Activated CD8-positive, alpha-beta memory T cell treated with anti-CD3 and anti-CD28 coated beads for 36 hours (primary cell): ENCODE data around the gene DMD. TPM values are rescaled to one million over a fixed set of nuclear protein-coding genes. Genes with fewer than 3 reads are reported as not detected.

Experiments
- CTCF ChIA-PET: fragments of 350-600 bp; sonication (Branson Sonifier 250); formaldehyde crosslinking; loops from one replicate; lab custom pipeline; 2021; ENCODE audit warnings: antibody characterized with exemption; lab: Charles Lee
- POLR2A ChIA-PET: fragments of 350-600 bp; sonication (Branson Sonifier 250); formaldehyde crosslinking; loops from one replicate; lab custom pipeline; 2021; ENCODE audit warnings: antibody characterized with exemption; lab: Charles Lee
- total RNA-seq, 2 experiments: library from RNA; stranded (reverse); gene quantifications; one replicate each; pipeline ENCODE4 v1.2.3, GENCODE V29; 2021

Gene DMD
- total RNA-seq, 2 experiments from 2014 or later, result 0.06 TPM; not detected in 1

DNA sequence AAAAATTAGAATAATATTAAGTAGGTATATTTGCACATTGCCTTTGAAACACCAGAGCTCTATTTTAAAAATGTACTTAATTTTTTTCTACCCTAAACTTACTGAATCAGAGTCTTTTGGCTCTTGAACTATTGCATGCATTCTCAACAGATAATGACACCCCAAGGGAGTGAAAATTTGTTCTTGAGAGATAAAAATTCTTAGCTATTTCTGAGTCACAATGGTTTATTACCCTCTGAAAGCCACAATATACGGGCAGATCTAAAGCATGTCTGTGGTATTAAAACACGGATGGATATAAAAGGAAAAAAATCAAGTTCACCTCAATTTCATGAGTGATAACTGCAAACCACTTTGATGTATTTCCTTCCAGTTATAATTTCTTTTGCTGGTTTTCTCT lies 1503.2 kb downstream of the DMD start:
- CTCF ChIA-PET, result no interaction called here

DNA sequence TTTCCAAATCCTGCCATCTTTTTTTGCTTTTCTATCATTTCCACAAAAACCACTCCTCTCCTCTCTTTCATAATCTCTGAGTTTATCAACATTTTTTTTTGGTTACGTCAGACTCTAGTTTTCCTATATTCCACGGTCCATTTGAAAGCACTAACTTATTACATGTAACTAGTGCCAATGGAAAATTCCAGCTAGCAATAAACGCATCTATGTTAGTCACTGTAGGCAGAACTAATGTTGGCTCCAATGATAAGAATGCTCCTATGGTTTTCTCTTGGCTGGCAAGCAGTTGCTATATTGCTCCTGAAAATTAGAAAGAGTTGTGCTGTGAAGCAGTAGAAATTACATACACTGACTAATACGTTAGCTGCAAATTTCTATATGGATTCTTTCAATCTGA lies 1504.9 kb downstream of the DMD start:
- CTCF ChIA-PET, result no interaction called here
- POLR2A ChIA-PET, result interaction anchor here (0.6 kb wide), 1 partner anchor 377 kb away, joined by 3 read pairs; no protein-coding TSS in a partner anchor

More for the DNA sequence above, 1503.2 kb downstream of the DMD start:
- POLR2A ChIA-PET, result no interaction called here

DNA sequence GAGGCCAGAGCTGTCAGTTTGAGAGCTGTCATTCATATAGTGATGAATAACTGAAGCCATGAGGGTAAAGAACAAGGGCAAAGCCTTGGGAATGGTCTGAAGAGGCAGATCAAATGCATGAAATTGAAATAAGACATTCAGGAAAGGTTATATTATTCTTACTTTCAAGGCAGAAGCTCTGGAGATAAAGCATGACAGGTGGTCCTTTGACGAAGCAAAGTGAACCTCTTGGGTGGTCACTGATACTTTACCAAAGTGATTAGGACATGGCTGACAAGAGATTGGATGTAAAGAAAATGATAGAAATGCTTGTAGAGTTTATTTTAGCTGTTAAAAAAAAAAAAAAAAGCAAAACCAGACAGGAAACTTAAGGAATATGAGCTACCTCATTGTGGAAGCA lies 1505.5 kb downstream of the DMD start:
- POLR2A ChIA-PET, result interaction anchor here (0.6 kb wide), 1 partner anchor 376 kb away, joined by 3 read pairs; no protein-coding TSS in a partner anchor
- CTCF ChIA-PET, result no interaction called here

DNA sequence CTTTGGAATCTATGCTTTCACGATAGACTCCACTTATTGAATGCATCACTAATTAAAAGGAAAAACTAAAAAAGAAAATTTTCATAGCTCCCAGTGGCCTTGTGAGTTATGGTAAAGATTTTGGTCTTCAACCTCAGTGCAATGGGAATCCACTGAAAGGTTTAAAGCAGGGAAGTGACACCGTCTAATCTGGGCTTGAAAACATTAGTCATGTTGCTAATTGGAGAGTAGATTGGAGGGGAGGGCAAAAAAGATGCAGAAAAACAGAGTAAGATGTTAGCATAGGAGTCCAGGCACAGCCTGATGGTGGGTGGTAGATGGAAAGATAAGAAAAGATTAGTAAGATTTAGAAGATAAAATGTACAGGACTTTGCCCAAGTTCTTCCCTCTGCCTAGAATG lies 1506.4 kb downstream of the DMD start:
- CTCF ChIA-PET, result no interaction called here
- POLR2A ChIA-PET, result no interaction called here

DNA sequence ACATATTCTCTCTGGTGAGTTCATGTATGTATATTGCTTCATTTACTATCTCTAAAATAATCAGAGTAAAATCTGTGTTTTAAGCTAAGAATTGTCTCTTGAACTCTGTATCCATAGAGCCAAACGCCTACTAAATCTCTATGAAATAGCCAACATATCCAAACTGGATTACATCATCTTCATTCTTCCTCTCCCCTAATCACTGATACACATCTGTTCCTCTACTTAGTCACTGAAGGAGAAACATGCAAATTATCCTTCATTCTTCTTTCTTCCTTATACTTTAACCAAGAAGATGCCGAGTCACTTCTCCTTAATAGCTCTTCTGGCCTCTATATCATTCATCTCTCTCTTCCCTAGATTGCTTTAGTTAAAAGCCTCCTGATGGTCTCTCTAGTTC lies 1509.1 kb downstream of the DMD start:
- CTCF ChIA-PET, result no interaction called here
- POLR2A ChIA-PET, result no interaction called here

DNA sequence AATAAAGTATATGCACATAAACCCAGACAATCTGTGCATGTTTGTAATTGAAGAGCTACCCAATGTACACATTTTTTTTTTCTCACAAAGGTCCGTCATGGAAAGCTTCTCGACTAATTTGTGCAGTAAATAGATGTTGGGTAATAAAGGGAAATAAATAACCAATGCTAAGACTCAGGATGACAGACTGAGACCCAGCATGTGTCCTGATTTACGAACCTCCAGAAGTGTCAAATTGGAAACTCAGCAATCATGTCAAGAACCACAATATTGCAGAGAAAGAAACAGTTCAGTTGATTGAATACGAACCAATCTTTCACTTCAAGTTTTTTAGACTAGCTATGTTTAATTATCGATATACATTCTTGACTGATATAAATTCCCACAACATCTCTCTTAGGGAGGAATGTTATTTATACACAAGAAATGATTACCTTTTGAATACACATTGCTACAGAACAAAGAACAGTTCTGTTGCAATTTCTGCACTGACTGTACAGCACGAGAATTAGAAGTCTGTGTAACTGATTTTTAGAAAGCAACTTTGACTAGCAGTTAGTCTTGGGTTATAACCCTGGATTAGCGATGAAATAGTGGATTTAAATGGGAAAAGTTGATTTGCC lies 1513.9 kb downstream of the DMD start:
- ChIA-PET POLR2A (no interaction called here), CTCF (no interaction called here)

DNA sequence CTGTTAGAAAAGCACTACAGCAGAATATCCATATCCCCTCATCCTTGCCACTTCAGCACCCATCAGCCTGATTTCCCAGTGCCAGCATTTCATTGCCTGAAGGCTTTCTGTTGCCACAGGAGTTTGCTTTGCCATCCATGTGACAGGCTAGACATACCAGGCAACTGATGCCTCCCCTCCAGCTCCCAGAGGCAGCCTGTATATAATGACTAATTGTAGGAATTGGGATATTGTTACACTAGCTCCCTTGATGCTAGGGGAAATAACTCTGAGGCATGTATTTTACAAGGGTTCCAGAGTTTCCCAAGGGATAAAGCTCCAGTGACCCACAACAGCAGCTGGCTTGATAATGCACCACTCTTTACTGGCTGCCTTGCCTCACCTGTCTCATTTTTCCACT lies 1531.5 kb downstream of the DMD start:
- POLR2A ChIA-PET, result no interaction called here
- CTCF ChIA-PET, result no interaction called here

DNA sequence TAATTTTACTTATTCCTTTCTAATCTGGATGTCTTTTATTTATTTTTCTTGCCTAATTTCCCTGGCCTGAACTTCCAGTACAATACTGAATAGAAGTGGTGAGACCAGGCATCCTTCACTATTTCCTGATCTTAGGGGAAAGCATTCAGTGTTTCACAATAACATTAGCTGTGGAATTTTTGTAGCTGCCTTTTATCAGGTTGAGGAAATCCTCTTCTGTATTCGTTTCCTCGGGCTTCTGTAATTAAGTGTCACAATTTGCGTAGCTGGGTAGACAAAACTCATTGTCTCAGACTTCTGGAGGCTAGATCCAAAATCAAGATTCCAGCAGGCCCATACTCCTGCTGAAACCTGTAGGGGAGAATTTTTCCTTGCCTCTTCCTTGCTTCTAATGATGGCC lies 1541.1 kb downstream of the DMD start:
- CTCF ChIA-PET, result no interaction called here
- POLR2A ChIA-PET, result no interaction called here

DNA sequence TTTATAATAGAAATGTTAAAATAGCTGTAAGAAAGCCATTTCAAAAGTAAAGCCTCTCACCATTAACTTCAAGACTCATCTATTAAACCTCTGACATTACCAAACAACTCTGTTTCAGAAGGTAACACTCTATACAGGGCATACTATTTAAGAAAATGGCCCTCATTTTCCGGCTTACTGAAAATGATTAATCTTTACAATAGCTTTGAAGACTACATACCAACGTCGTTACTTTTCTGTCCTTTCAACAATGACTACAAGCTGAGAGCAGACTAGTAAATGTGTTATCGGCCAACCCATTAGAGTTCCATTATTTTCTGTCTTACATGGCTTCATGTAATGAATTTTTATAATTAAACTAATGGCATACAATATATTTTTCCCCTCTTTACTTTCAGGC lies 1545.9 kb downstream of the DMD start:
- CTCF ChIA-PET, result no interaction called here
- POLR2A ChIA-PET, result no interaction called here

DNA sequence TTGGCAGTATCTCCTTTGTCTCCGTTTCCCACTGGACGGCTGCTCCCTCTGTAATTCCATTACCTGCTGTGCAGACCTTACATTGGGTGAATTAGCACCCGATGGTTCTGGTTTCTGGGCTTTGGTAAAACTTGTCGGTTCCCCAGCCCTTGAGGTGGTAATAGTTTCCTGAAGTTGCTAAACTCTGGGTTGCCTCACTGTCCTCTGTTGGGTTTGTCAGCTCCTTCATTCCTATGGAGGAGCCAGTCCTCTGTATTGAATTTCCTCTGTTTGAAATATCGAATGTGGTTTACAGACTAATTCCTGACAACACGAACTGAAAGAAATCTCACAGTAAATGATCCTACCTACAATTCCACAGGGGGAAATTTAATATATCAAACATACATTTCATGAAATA lies 1548.2 kb downstream of the DMD start:
- ChIA-PET POLR2A (no interaction called here), CTCF (no interaction called here)

DNA sequence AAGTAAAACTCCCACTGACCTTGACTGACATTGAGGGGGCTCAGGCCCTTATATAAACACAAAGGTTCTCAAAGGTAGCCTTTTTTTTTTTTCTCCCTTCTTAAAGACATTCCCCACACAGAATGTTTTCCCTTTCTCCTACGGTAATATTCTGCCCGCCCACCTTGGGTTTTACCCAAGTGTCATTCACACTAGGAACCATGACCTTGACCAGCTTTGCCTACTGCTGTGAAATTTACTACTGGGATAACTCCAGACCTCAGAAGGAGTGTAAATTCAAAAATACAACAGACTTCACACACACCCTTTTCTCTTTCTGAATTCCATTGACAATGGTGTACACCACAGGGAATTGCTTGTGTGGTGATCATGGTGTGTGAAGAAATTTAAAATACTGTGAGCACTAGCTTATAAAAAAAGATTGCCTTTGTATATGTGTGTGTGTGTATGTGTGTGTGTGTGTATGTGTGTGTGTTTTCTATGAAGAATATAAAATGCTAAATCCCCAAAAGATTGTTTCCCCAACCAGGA lies 1550.0 kb downstream of the DMD start:
- ChIA-PET POLR2A (no interaction called here), CTCF (no interaction called here)

DNA sequence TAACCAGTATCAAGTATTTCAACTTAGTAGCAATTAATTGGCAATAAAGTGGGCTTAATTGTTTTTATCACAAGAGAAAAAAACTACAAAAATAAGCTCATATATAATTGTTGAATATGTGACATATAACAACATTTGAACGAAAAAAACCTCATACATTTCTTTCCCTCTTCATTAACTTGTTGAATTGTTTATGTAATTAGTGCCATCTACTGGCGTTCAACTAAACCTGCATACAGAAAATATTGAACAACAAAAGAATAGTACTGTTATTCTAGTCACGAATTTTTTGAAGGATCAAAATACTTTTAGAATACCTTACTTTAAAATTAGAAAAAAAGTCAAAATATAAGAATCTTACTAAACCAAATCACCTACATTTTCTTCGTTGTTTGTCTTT lies 1553.0 kb downstream of the DMD start:
- ChIA-PET POLR2A (no interaction called here), CTCF (no interaction called here)

DNA sequence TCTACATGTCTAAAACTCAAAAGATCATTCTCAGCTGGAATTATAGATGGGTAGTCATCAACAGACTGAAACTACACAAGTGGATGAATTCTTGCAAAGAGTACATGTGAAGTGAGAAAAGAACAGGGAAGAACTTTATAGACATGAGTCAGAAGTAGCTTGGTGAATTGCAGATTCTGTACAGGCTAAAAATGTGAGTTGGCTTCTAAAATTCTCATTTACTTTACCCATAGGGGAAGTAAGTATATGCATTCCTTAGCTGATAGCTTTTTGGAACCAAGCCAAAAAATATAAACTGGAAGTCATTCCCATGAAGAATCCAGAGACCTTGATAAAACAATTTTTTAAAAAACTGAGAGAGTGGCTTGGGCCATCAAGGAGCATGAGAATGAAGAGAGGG lies 1555.3 kb downstream of the DMD start:
- ChIA-PET POLR2A (no interaction called here), CTCF (no interaction called here)

DNA sequence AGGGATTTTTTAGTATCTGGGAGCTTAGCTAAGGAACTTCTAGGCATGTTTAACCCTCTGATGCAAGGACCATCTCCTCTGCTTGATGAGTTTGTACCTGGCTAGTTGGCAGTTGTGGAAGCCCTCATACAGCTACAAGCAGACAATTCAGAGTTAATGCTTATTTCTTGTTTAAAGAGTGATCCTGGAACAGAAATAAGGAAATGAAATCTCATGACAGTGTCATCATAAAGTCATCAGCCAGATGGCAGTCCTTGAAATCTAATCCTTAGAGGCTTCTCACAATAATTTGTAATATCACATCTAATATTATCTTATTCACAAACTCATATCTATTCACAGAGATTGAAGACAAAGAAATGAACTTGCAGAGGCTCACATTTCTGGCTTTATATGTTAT lies 1557.9 kb downstream of the DMD start:
- ChIA-PET CTCF (no interaction called here), POLR2A (no interaction called here)

DNA sequence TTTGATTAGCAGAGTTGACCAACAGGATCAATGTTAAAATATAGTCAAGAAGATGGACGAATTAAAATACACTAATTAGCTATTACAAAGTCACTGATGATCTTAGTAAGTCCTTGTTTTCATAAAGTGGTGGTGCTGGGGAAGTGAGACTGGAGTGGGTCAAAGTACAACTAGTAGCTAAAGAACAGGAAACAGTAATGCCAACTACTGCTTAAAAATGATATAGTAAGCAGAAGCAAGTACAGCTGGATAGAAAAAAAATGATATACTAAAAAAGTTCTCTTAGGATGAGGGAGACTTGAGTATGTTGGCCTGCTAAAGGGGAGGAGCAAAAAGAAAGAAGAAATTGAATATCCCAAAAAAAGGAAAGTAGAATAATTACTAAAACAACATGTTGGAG lies 1558.7 kb downstream of the DMD start:
- ChIA-PET POLR2A (no interaction called here), CTCF (no interaction called here)

DNA sequence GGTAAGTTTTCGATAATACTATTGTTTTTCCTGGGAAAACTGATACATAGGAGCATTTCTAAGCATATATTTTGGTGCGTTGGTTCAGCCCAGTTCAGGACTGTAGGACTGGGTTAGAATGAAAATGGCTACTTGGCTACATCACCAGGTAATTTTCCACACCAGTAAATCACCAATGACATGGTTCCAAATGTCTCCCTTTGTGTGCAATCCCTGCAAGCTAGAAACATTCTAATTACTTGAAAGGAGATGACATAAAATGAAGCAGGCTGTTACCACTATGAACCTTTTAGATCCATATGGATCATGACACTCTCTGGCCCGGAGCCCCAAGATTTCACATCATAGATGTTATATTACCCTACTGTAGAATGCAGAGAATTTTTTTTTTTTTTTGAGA lies 1562.1 kb downstream of the DMD start:
- ChIA-PET CTCF (no interaction called here), POLR2A (no interaction called here)

DNA sequence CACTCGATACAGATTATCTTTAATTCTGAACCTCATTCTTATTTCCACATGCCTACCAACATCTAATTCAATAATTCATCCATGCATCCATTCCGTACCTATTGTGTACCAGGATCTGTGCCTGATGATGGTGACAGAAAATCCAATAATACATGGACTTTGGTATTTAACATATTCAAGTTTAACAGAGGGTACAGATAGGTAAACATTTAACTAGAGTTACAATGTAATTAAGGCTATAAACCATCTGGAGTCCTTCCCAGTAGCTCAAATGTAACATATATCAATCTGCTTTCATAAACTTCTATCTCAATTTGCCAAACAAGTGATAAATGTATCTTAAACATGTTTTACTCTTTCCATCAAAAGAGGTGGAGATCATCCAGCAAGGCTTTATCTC lies 1578.0 kb downstream of the DMD start:
- CTCF ChIA-PET, result no interaction called here
- POLR2A ChIA-PET, result no interaction called here

DNA sequence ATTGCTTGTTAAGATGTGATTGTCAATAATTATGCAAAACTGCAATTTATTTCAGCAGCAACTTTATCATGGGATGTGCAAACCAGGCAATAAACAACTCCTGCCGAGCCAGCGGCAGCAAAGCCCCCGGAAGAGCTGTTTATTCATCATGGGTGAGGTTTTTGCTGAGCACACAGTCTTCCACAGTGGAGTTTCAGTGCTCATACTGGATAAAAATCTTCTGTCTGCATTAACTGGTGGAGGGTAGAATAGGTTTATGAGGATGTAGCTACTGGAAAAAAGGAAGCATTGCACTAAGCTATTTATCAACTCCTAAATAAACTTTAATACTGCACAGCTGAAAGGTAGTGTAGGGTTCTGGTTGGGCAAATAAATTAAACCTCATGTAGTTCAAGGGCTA lies 1582.2 kb downstream of the DMD start:
- ChIA-PET CTCF (no interaction called here), POLR2A (no interaction called here)

DNA sequence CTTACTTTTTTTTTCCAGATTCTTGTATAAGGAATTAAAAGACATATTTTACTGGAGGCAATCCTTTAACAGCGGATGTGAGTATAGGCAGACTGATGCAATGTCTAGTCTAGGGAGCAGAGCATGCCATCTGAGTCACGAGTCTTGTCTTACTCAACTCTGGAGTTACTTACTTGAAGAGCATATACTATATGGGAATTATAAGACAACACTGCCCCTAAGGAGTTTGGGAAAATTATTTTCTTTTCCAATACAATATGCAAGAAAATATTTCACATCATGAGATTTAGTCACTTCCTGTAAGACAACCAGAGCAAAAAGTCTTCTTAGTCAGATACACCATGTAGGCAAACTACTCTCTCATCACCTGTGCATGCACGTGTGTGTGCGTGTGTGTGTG lies 1602.2 kb downstream of the DMD start:
- POLR2A ChIA-PET, result no interaction called here
- CTCF ChIA-PET, result no interaction called here

DNA sequence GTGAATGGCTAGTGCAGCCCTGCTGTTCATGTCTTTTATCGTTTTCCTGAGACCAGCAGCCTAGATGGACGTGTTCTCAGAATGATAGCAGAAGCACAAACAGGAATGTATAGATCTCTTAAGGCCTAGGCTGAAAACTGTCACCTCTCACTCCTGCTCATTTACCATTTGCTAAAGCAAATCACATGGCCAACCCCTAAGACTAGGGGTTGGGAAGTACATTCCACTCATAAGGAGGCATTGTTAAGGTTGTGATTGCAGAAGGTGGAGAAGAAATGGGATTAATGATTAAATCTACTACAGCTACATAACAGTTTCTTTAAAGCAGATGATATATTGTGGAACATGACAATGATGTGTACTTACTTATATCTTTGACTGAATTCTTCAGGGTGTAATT lies 1602.7 kb downstream of the DMD start:
- POLR2A ChIA-PET, result no interaction called here
- CTCF ChIA-PET, result no interaction called here

DNA sequence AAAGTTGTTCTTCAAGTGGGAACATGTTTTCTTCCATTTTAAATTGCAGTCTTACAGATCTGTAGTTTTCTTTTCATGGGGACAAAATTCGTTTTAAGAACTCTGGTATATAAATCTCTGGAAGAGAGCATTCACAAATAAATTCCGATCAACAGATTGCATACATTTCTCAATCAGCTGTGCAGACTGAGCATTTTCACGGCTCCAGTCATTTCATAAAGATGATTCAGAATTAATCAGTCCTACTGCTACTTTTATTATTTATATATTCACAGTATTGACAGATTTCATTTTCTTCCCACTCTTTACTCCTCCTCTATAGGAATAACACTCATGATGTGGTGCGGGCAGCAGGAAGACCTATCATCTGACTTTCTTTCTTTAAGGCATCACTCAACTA lies 1604.6 kb downstream of the DMD start:
- ChIA-PET CTCF (no interaction called here), POLR2A (no interaction called here)

DNA sequence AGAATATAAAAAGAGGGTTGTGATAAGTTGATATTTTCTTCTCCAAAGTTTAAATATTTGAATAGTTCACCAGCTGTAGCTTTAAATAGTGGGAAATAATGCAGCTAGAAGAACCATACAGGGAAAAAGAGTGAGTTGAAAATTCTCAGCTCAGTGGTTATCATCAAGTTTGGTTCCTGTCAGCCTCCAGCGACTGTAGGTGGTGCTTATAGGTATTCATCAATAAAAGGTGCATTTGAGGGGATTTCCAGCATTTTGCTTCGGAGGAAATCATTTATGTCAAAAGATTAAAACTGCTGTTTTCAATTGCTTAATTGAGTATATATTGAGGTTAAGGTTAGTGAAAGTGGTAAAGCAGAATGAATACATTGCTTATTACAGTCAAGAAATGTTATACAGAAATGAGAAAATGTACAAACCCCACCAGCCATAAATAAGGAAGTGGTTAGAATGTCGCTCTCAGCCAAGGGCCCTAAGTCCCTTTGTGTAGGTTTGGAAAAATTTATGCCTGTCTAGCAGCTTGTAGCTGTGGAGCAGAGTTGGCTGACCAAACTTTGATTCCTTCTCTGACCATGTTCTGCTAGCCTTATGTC lies 1606.6 kb downstream of the DMD start:
- ChIA-PET CTCF (no interaction called here), POLR2A (no interaction called here)
